SK-N-SH (cell line): Measurements from ENCODE around the gene FBXW5. TPM values are rescaled to one million over a fixed set of nuclear protein-coding genes. Genes with fewer than 3 reads are reported as not detected.

Experiments
- CTCF ChIA-PET: fragments of 300-600, 350-600 bp; formaldehyde crosslinking; extraction: SDS; loops from one replicate; lab custom pipeline; 2021; lab: Yijun Ruan, JAX
- POLR2A ChIA-PET: fragments of 350-600 bp; sonication (Branson Sonifier 250); formaldehyde crosslinking; extraction: SDS; loops from one replicate; lab custom pipeline; 2020; ENCODE audit warnings: antibody characterized with exemption, inconsistent platforms; lab: Yijun Ruan, JAX
- DNase-seq: peaks from one replicate; pipeline ENCODE4 v3.0.0; 2012
- H2AFZ ChIP-seq: fragments of 200-600 bp; sonication (generic); 2 replicates; pipeline ENCODE4 v1.8.1; 2016; ENCODE audit warnings: antibody characterized with exemption, mild to moderate bottlenecking, low read depth
- H3F3A ChIP-seq: fragments of 200-600 bp; sonication (generic); replicated peaks from 2 replicates; pipeline ENCODE3; 2016; ENCODE audit warnings: antibody characterized with exemption, mild to moderate bottlenecking; ENCODE audit not compliant: insufficient read depth
- H3K27ac ChIP-seq, 2 experiments: fragments of 200-500 bp in 1 of 2; fragments of 200-600 bp in 1 of 2; sonication (Bioruptor generic) in 1 of 2; sonication (generic), shearing (Covaris generic) in 1 of 2; 2 replicates each; pipeline versions ENCODE4 v1.5.1 to v1.6.1; 2014 to 2016; ENCODE audit warnings: low read depth in 2 of 2, inconsistent platforms in 1 of 2, low read length in 1 of 2, mild to moderate bottlenecking in 1 of 2, mixed read lengths in 1 of 2
- H3K27me3 ChIP-seq: fragments of 200-600 bp; sonication (generic), shearing (Covaris generic); 2 replicates; pipeline ENCODE4 v1.6.1; 2016; ENCODE audit warnings: mixed run types; ENCODE audit not compliant: insufficient read depth
- H3K36me3 ChIP-seq, 2 experiments: fragments of 200-500 bp in 1 of 2; fragments of 200-600 bp in 1 of 2; sonication (Bioruptor generic) in 1 of 2; sonication (generic) in 1 of 2; replicated peaks in 1 of 2; 2 replicates each; pipeline versions ENCODE3 to v1.5.1; 2014 to 2016; ENCODE audit warnings: low read length in 1 of 2, mild to moderate bottlenecking in 1 of 2; ENCODE audit not compliant: insufficient read depth in 2 of 2, control insufficient read depth in 1 of 2
- H3K4me1 ChIP-seq, 2 experiments: fragments of 200-500 bp in 1 of 2; fragments of 200-600 bp in 1 of 2; sonication (Bioruptor generic) in 1 of 2; sonication (generic), shearing (Covaris generic) in 1 of 2; 2 replicates each; pipeline versions ENCODE4 v1.5.1 to v1.6.1; 2014 to 2016; ENCODE audit warnings: low read depth in 1 of 2, low read length in 1 of 2, mixed run types in 1 of 2; ENCODE audit not compliant: insufficient read depth in 2 of 2, control insufficient read depth in 1 of 2
- H3K4me2 ChIP-seq: fragments of 200-600 bp; sonication (generic), shearing (Covaris generic); 2 replicates; pipeline ENCODE4 v1.6.1; 2017; ENCODE audit warnings: mixed run types
- H3K4me3 ChIP-seq, 2 experiments: fragments of 200-500 bp in 1 of 2; fragments of 200-600 bp in 1 of 2; sonication (Bioruptor generic) in 1 of 2; sonication (generic), shearing (Covaris generic) in 1 of 2; 2 replicates each; pipeline versions ENCODE4 v1.5.1 to v1.8.1; 2014 to 2016; ENCODE audit warnings: low read depth in 2 of 2, inconsistent platforms in 1 of 2, low read length in 1 of 2, mild to moderate bottlenecking in 1 of 2, mixed read lengths in 1 of 2, moderate library complexity in 1 of 2
- H3K79me2 ChIP-seq: fragments of 200-600 bp; sonication (generic); 2 replicates; pipeline ENCODE4 v1.8.1; 2017; ENCODE audit warnings: mild to moderate bottlenecking; ENCODE audit not compliant: insufficient read depth
- H3K9ac ChIP-seq: fragments of 200-600 bp; sonication (generic); 2 replicates; pipeline ENCODE4 v1.6.1; 2017; ENCODE audit warnings: mixed run types
- H3K9me2 ChIP-seq: fragments of 200-600 bp; sonication (generic); 2 replicates; pipeline ENCODE4 v1.6.1; 2017; ENCODE audit warnings: mixed run types
- H3K9me3 ChIP-seq: fragments of 200-600 bp; sonication (generic); 2 replicates; pipeline ENCODE4 v1.6.1; 2017; ENCODE audit warnings: mixed run types, mild to moderate bottlenecking, moderate library complexity
- H4K20me1 ChIP-seq: fragments of 200-600 bp; sonication (generic); 2 replicates; pipeline ENCODE4 v1.6.1; 2017; ENCODE audit warnings: mild to moderate bottlenecking, mixed run types; ENCODE audit not compliant: insufficient read depth
- ELF1 ChIP-seq: IDR thresholded peaks from 2 replicates; pipeline ENCODE4 v1.4.0; 2012
- FOXJ3 ChIP-seq: sonication (generic); formaldehyde crosslinking; IDR thresholded peaks from 2 replicates; pipeline ENCODE4 v1.5.1; 2020; ENCODE audit warnings: mild to moderate bottlenecking, missing genetic modification reagents
- FOXM1 ChIP-seq: IDR thresholded peaks from 2 replicates; pipeline ENCODE4 v1.4.0; 2012; ENCODE audit warnings: low read depth, mild to moderate bottlenecking
- GATA2 ChIP-seq: sonication (generic); formaldehyde crosslinking; IDR thresholded peaks from 2 replicates; pipeline ENCODE4 v1.5.0; 2020; ENCODE audit warnings: mild to moderate bottlenecking, missing genetic modification reagents
- MEF2A ChIP-seq: IDR thresholded peaks from 2 replicates; pipeline ENCODE4 v1.4.0; 2012; ENCODE audit warnings: low read depth, borderline replicate concordance
- NFIC ChIP-seq: IDR thresholded peaks from 2 replicates; pipeline ENCODE4 v1.4.0; 2012; ENCODE audit warnings: borderline replicate concordance
- POLR2AphosphoS5 ChIP-seq: IDR thresholded peaks from 2 replicates; pipeline ENCODE4 v1.6.1; 2012; ENCODE audit warnings: low read depth, low read length
- RFX5 ChIP-seq: IDR thresholded peaks from 2 replicates; pipeline ENCODE4 v1.6.1; 2012; ENCODE audit warnings: mild to moderate bottlenecking, improper control_type of control experiment, low read length
- TAF1 ChIP-seq: IDR thresholded peaks from 2 replicates; pipeline ENCODE4 v1.6.1; 2012; ENCODE audit warnings: low read depth, mild to moderate bottlenecking, low read length, moderate library complexity, borderline replicate concordance
- YY1 ChIP-seq: IDR thresholded peaks from 2 replicates; pipeline ENCODE4 v1.4.0; 2012; ENCODE audit warnings: low read depth, mild to moderate bottlenecking
- WGBS: methylation state at CpG from one replicate; pipeline ENCODE4 v1.1.6; 2017; ENCODE audit warnings: low lambda C conversion rate; 5-methylcytosine and 5-hydroxymethylcytosine counted together
- polyA plus RNA-seq, 3 experiments: library from polyadenylated mRNA; depleted of rRNA; stranded (reverse); fragments of >200 nt; gene quantifications; 2 replicates each; pipeline ENCODE4 v1.2.3, GENCODE V29; 2012
- TF ChIP-seq, protein P1 (sequence below): fragments of 200-600 bp; sonication (generic); IDR thresholded peaks from 2 replicates; pipeline ENCODE4 v1.6.1; 2017; ENCODE audit warnings: antibody characterized with exemption, mild to moderate bottlenecking, moderate library complexity
- TF ChIP-seq, protein P2 (sequence below): IDR thresholded peaks from 2 replicates; pipeline ENCODE4 v1.4.0; 2012; ENCODE audit warnings: low read depth, borderline replicate concordance
- TF ChIP-seq, protein P3 (sequence below): IDR thresholded peaks from 2 replicates; pipeline ENCODE4 v1.6.1; 2012; ENCODE audit warnings: mild to moderate bottlenecking, low read depth, low read length, moderate library complexity

Gene FBXW5
- polyA plus RNA-seq, 1 of the 3 experiments (the other 2 are of a cell fraction): 78.9 TPM

DNA sequence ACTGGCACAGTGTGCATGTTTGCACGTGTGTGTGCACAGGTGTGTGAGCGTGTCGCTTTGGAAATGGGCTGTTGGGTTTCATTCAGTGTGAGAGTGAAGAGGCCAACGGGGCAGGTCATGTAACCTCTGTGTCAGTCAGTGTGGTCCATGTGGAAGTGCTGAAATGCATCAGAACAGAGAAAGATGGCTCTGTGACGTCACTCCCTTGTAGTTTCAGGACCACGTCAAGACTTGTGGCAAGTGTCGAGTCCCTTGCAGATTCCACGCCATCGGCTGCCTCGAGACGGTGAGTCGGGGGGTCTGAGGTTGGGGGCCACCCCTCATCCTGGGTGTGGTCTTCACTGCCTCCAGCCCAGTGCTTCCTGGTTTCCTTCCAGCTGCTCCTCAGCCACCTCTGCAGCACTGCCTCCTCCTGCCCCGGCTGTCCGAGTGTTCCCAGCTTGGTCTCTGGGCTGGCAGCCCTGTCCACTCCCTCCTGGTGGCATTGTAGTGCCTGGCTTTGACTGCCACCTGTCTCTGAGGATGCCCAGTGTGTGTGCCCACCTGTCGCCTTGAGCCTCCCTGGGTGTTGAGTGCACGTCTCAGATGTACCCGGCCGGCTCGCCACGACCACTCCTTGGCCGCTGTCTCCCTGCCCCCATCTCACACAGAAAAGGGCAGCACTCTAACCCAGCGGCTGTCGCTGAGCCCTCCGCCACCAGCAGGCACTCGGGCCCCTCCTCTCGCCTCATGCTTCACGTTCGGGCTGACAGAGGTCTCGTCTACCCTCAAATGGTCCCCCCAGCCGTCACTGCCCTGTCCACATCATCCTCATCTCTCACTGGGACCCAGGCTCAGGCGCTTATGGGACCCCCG lies 28.0 kb downstream of the FBXW5 start:
- Histone ChIP-seq H3K9me3 (no peaks in the 10 kb centered on the region), H3K4me3 (no peak overlapping the region), H3K36me3 (peaks cover 0 to 34% of the 10 kb centered on the region in 2 experiments), H4K20me1 (no peaks in the 10 kb centered on the region), H3K9me2 (no peaks in the 10 kb centered on the region), H3K4me2 (no peak overlapping the region), H2AFZ (no peak overlapping the region), H3K9ac (no peak overlapping the region), H3F3A (no peaks in the 10 kb centered on the region), H3K4me1 (peaks cover 0 to under 1% of the 10 kb centered on the region in 2 experiments; a peak in 1 of 4 replicates), H3K27me3 (no peaks in the 10 kb centered on the region), H3K79me2 (no peaks in the 10 kb centered on the region), H3K27ac (no peak overlapping the region)
- ChIA-PET POLR2A (interaction anchor here (1.0 kb wide), 1 partner anchor 8 kb away, joined by 5 read pairs; no protein-coding TSS in a partner anchor), CTCF (interaction anchor here (2.0 kb wide), 1 partner anchor 129 kb away, joined by 4 read pairs; no protein-coding TSS in a partner anchor)
- DNase-seq: no peak
- WGBS: 94% methylated on average over 31 of the region's 32 CpGs
- TF ChIP-seq, protein P1, sequence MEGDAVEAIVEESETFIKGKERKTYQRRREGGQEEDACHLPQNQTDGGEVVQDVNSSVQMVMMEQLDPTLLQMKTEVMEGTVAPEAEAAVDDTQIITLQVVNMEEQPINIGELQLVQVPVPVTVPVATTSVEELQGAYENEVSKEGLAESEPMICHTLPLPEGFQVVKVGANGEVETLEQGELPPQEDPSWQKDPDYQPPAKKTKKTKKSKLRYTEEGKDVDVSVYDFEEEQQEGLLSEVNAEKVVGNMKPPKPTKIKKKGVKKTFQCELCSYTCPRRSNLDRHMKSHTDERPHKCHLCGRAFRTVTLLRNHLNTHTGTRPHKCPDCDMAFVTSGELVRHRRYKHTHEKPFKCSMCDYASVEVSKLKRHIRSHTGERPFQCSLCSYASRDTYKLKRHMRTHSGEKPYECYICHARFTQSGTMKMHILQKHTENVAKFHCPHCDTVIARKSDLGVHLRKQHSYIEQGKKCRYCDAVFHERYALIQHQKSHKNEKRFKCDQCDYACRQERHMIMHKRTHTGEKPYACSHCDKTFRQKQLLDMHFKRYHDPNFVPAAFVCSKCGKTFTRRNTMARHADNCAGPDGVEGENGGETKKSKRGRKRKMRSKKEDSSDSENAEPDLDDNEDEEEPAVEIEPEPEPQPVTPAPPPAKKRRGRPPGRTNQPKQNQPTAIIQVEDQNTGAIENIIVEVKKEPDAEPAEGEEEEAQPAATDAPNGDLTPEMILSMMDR: no peak
- TF ChIP-seq FOXJ3 (CRISPR knock-in tag) (no peak), POLR2AphosphoS5 (no peak), TAF1 (no peak), YY1 (no peak), ELF1 (no peak), FOXM1 (no peak), GATA2 (CRISPR knock-in tag) (no peak), MEF2A (no peak), RFX5 (no peak), NFIC (no peak)
- TF ChIP-seq, protein P2, sequence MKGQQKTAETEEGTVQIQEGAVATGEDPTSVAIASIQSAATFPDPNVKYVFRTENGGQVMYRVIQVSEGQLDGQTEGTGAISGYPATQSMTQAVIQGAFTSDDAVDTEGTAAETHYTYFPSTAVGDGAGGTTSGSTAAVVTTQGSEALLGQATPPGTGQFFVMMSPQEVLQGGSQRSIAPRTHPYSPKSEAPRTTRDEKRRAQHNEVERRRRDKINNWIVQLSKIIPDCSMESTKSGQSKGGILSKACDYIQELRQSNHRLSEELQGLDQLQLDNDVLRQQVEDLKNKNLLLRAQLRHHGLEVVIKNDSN: no peak
- TF ChIP-seq, protein P3, sequence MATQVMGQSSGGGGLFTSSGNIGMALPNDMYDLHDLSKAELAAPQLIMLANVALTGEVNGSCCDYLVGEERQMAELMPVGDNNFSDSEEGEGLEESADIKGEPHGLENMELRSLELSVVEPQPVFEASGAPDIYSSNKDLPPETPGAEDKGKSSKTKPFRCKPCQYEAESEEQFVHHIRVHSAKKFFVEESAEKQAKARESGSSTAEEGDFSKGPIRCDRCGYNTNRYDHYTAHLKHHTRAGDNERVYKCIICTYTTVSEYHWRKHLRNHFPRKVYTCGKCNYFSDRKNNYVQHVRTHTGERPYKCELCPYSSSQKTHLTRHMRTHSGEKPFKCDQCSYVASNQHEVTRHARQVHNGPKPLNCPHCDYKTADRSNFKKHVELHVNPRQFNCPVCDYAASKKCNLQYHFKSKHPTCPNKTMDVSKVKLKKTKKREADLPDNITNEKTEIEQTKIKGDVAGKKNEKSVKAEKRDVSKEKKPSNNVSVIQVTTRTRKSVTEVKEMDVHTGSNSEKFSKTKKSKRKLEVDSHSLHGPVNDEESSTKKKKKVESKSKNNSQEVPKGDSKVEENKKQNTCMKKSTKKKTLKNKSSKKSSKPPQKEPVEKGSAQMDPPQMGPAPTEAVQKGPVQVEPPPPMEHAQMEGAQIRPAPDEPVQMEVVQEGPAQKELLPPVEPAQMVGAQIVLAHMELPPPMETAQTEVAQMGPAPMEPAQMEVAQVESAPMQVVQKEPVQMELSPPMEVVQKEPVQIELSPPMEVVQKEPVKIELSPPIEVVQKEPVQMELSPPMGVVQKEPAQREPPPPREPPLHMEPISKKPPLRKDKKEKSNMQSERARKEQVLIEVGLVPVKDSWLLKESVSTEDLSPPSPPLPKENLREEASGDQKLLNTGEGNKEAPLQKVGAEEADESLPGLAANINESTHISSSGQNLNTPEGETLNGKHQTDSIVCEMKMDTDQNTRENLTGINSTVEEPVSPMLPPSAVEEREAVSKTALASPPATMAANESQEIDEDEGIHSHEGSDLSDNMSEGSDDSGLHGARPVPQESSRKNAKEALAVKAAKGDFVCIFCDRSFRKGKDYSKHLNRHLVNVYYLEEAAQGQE: no peak
